Activated CD8-positive, alpha-beta memory T cell treated with anti-CD3 and anti-CD28 coated beads, Interleukin-2, amount 50 U/mL, for 4 hours (primary cell): Measurements from ENCODE around the gene PAN3.
"Not testable (repeated sequence)": the region's sequence is repeated elsewhere in the genome, so short reads cannot be mapped to it uniquely, and the experiment has no call there.

Source experiments
- DNase-seq: peaks from one replicate; pipeline ENCODE4 v3.0.0-alpha.2; 2020

Gene PAN3

GRCh38 chr13:28138756-28139470 is 568 bp downstream of the PAN3 start:
- DNase-seq, result peak; percentile 88

DNA sequence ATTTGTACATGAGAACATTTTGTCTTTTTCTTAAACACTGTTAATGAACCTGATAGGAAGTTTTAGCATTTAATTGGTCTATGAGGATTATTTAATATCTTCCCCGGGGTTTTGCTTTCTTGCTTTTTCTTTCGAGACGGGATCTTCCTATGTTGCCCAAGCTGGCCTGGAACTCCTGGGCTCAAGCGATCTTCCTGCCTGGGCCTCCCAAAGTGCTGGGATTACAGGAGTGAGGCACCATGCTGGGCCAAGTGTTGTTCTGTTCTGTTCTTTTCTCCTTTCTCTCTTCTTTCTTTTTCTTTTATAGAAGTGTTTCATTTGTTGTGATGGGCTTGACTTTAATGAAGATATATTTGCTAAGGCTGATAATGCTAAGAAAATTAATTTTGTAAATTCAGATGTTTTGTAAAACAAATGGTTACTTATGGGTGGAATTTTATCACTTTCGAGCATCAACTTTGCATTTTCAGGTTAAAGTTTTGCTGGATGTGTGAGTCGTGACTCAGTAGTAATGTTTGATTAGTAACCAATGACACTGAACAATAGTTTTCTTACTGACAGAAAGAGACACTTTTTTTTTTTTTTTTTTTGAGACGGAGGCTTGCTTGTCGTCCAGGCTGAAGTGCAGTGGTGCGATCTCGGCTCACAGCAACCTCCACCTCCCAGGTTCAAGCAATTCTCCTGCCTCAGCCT is 2.2 kb downstream of the PAN3 start:
- no peak for DNase-seq

DNA sequence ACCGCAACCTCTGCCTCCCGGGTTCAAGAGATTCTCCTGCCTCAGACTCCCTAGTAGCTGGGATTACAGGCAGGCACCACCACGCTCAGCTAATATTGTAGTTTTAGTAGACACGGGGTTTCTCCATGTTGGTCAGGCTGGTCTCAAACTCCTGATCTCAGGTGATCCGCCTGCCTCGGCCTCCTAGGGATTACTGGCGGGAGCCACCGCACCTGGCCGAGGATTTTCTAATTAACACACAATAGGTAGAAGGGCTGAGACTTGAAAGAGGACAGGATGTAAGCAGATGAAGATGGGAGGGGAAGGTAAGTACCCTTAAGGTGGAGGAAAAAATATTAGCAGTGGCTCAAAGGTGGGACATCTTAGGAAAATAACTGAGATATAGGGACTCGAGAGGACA is 3.2 kb downstream of the PAN3 start:
- not testable (repeated sequence) for DNase-seq

GRCh38 chr13:28145049-28145448 is 6.7 kb downstream of the PAN3 start:
- no peak for DNase-seq

DNA sequence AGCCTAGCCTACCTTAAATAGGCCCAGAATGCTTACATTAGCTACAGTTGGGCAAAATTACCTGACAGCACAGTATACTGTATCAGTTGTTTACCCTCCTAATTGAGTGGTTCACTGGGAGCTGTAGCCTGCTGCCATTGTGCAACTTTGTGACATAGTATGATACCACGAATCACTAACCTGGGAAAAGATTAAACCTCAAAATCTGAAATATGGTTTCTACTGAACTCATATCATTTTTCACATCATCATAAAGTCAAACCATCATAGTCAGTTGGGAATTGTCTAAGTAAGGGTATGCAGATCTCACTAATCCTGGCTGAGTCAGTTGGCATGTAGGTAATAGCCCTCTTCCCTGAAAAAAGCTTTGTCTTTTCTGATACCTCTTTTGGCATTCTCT is 9.2 kb downstream of the PAN3 start:
- no peak for DNase-seq

DNA sequence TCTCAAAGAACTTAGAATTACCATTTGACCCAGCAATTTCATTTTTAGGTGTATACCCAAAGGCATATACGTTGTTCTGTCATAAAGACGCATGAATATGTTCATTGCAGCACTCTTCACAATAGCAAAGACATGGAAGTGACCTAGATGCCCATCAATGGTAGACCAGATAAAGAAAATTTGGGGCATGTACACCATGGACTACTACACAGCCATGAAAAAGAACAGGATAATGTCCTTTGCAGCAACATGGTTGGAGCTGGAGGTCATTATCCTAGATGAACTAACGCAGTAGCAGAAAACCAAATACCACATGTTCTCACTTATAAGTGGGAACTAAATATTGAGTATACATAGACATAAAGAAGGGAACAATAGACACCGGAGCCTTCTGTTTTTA is 20.7 kb downstream of the PAN3 start:
- no peak for DNase-seq

DNA sequence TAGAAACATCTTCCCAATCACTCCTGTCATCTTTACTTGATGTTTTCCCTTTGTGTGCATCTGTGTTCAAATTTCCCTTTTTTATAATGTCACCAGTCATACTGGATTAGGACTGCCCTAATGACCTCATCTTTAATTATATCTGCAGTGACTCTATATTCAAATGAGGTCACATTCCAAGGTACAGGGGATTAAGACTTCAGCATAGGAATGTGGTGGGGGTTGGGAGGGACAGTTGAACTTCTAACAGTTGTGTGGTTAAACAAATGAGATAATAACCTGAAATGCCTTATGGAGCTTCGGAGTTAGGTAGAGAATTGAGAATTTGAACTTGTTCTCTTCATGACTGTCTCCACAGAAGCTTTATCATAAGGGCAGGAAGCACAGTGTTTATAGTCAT is 23.0 kb downstream of the PAN3 start:
- no peak for DNase-seq

GRCh38 chr13:28163587-28163986 is 25.2 kb downstream of the PAN3 start:
- no peak for DNase-seq

DNA sequence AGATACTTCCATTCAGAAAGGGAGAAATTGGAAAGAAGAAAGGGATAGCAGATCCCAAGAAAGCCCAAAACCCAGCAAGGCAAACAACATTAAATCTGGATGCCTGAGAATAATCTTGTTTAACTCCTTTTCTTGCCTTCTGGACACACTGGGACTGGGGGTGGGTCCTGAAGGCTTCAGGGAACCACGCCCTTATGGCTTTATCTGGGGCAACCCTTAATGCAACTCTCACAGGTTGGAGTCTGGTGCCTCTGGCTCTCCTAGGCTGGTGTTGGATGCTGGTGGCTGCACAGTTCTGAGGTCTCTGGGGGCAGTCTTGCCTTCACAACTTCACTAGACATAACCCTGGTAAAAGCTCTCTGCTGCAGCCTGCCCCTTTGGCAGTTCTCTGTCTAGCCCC is 27.9 kb downstream of the PAN3 start:
- no peak for DNase-seq

DNA sequence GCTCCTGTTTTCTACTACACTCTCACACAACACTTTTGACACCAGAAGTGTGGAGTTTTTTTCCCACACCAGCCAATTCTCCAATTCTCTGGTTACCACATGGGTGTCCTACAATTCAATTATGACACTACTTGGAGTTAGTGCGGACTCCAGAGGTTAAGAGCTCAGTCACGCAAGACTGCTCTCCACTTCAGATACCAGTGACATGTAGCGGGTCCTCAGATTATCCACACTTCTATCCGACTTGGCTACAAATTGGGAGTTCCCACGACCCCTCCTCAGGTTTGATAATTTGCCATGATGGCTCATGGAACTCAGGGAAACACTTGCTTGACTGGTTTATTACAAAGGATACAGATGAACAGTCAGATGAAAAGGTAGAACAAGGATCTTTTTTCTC is 32.9 kb downstream of the PAN3 start:
- no peak for DNase-seq

DNA sequence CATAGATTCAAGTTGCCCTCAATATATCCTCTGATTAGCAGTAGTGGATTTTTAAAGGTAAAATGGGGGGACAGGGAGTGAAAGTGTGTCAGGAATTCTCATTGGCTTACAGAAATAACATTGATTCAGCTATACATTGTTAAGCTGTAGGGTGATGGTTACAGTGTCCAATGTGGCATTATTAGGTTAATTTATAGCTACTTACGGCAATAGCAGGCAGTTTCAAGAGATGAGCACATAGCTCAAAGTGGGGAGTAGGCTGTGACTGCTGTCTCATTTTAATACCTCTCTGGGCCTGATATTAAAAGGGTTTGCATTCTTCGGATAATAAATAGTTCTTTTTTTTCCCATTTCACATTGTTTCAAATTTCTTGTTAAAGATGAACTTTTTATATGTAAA is 34.6 kb downstream of the PAN3 start:
- no peak for DNase-seq

GRCh38 chr13:28173793-28174192 is 35.4 kb downstream of the PAN3 start:
- DNase-seq, result no peak

DNA sequence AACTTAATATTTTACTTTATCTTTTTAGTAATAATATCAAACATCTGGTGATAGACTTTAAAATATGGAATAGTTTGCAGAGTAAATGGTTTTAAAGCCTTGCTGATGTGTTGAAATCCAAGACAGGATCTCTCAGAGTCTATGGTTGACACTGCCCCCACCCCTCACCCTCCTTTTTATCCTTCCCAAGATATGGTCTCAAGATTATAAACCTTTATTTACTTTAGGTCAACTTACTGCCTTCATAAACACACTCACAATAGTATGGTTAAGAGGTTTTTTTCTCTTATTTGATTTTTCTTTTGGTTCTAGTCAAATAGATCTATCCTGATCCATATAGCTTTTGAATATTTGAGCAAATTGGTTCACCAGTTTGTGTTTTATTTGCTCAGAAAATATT is 39.0 kb downstream of the PAN3 start:
- DNase-seq, result no peak

- no peak for DNase-seq
These were observed 39.5 kb downstream of the PAN3 start for GRCh38 chr13:28177877-28178276.

- DNase-seq, result no peak
These were observed 41.6 kb downstream of the PAN3 start for GRCh38 chr13:28179974-28180373.

DNA sequence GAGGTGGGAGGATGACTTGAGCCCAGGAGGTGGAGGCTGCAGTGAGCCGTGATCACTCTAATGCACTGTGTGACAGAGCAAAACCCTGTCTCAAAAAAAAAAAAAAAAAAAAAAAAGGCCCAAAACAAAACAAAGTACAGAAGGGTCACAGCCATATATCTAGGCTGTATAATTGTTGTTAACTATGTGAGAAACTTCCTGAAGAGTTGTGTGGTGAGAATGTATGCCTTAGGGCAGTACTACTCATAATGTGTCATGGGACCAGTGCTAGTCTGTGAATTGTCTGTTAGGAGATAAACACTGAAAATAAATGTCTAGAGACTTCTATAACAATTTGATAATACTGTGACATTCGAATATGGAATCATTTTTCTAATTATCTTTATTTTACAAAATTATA is 43.1 kb downstream of the PAN3 start:
- no peak for DNase-seq

DNA sequence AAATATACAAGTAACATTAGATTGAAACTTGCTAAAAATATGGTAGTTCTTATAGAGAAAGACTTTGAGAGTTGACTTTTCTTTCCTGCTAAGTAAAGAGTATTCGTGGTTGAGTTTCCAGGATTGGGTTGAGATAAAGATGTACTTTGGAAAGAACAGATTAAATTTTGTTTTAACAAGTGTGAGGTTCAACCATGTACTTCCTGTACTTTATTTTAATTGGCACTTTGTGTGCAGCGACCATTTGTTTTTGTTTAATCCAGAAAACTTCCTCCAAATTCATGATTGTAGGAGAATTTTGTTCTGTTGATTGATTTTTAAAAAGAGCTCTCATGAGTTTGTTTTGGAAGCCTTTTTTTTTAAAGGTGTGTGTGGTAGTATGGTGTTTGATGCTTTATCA is 46.9 kb downstream of the PAN3 start:
- no peak for DNase-seq

- DNase-seq, result no peak
These were observed 60.7 kb downstream of the PAN3 start for GRCh38 chr13:28199089-28199488.

GRCh38 chr13:28204043-28204442 is 65.7 kb downstream of the PAN3 start:
- no peak for DNase-seq

GRCh38 chr13:28204690-28205443 is 66.5 kb downstream of the PAN3 start:
- no peak for DNase-seq

DNA sequence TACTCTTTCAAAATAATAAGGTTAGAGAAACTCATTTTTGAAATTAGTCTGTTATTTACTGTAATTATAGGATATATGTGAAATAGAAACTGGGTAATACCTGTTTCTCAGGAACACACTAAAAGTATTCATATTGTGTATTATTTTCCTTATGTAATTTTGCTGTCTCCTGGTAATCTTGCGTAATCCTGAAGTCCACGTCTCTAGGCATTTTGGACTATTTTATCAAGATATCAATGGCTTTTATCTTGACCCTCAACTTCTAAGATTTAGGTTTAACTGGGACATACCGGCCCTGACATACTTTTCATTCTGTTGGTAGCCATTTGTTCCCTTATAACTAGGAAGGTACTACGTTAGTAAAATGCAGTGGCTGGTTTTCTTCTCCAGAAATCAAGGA is 80.3 kb downstream of the PAN3 start:
- no peak for DNase-seq

DNA sequence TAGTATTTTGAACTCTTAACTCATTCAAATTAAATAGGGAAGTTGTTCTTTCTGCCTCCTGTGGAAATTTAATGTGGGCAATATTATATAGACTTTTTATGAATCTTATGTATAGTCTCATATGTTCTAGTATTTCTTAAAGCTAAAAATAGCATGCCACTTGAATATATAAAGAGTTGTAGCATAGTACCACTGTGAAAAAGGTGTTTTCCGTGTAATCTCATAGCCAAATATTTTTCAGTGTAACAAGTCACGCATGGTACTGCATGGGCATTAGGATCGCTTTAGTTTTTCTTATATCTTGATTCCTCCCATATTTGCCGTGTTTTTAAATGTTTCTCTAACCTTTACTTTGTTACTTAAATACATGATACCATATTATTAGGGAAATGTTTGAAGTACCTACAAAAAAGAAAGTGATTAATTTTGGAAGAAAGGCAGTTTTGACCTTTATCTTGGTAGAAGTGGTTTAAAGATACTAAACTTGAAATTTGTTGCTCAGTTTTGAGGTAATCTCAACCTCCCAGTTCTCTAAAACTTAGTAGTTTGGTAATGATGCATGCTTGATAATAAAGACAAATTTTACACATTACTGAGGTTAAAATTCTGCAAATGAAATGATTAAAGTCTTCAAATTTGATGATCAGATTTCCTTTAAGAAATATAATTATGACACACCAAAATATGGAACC is 81.2 kb downstream of the PAN3 start:
- no peak for DNase-seq

DNA sequence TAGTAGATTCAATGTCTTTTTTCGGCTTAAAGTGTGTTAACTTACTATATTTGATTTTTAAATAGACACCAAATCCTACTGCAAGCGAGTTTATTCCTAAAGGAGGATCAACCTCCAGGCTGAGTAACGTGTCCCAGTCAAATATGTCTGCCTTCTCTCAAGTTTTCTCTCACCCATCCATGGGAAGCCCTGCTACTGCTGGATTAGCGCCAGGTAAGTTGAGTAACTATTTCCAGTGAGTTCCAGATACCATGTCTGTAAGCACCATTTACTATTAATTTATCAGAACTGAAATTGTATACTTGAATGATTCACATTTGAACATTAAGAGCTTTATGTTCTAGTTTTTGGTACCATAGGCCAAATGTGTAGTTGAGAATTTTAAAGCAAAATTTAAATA is 81.8 kb downstream of the PAN3 start:
- DNase-seq, result no peak
